ENCODE data around the gene PAGE1. TPM values are rescaled to one million over a fixed set of nuclear protein-coding genes. Genes with fewer than 3 reads are reported as not detected.
"Not testable (repeated sequence)": the region's sequence is repeated elsewhere in the genome, so short reads cannot be mapped to it uniquely, and the experiment has no call there.

PAGE1 gene
- total RNA-seq, 2 donors from 2014 or later, result 8.9 TPM; not detected in 1

DNA sequence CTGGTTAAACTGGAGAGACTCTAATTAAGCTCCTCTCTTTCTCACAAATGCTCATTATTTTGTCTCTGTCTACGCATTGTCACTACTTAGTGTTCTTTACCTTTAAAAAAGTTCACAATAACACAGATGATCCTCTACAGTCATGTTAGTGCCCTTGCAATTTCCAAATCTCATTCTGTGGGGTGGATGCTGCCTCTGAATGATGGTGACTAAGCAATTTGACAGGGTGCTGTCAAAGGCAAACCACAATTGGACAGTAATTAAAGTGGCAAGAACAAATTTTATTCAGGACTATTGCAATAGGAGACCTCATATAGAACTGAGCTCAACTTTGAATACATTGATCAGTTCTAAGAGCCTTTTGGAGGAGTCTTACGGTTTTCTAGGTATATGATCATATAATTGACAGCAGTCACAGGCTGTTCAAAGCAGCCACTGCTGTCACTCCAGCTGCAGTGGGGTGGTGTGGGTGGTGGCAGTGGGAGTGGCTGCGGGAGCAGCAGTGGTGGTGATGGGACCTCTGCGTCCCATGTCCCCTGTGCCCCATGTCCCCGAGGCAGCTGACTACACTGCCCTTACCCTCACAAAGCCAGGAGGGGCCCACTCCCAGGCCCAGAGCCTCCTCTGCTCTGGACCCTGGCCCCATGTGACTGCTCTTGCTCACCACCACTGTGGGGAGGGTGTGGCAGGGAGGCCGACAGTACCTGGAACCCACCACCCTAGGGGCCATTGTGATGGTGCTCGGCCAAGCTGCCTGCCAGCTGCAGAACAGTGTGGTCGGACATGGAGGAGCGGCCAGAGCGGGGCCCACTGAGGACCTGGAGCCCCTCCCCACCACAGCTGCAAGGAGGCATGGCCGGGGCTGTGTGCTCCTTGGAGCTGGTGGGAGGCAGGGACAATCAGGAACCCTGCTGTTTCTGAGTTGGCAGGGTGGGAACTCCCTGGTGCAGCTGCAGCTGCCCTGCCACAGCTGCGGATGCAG is 30.4 kb upstream of the PAGE1 start:
- Histone ChIP-seq H3K27me3 (replicated peaks; ENCODE audit: insufficient read depth) (no peaks in the 10 kb centered on the region), H3K36me3 (no peaks in the 10 kb centered on the region), H3K27ac (no peak overlapping the region), H3K4me3 (no peak overlapping the region), H3K4me1 (replicated peaks) (no peaks in the 10 kb centered on the region), H3K9me3 (no peaks in the 10 kb centered on the region)
- TF ChIP-seq POLR2A (IDR thresholded peaks at IDR 0.05) (no peak), CTCF (IDR thresholded peaks at IDR 0.05) (no peak), POLR2AphosphoS5 (IDR thresholded peaks at IDR 0.05) (no peak)
- intact Hi-C loops (cut with DNase I), result no loop called here
- no peak for DNase-seq (ENCODE audit: low spot score)
- WGBS, result 76% methylated on average over 5 of the region's 12 CpGs

DNA sequence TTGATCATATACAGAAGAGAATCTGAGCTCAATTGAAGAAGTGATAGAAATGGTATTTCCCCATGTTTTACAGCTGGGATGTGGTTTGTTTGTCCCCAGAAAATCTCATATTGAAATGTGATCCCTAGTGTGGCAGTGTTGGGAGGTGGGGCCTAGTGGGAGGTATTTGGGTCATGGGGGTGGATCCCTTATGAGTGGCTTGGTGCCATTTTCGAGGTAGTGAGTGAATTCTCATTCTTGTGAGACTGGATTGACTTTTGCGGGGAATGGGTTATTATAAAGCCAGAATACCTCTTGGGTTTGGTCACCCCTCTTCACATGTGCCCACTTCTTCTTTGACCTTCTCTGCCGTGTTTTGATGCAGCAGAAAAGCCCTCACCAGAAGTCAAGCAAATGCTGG is 29.6 kb upstream of the PAGE1 start:
- no peak overlapping the region for H3K27ac ChIP-seq
- intact Hi-C loops (cut with DNase I), result no loop called here
- no peaks in the 10 kb centered on the region for H3K9me3 ChIP-seq
- no peak for DNase-seq (ENCODE audit: low spot score)
- H3K4me3 ChIP-seq, result no peak overlapping the region
- no peak for TF ChIP-seq CTCF (IDR thresholded peaks at IDR 0.05)
- no peak for TF ChIP-seq POLR2A (IDR thresholded peaks at IDR 0.05)
- TF ChIP-seq POLR2AphosphoS5 (IDR thresholded peaks at IDR 0.05), result no peak
- WGBS, result 74% methylated on average over 3 of the region's 3 CpGs
- H3K27me3 ChIP-seq (replicated peaks; ENCODE audit: insufficient read depth), result no peaks in the 10 kb centered on the region
- H3K4me1 ChIP-seq (replicated peaks), result no peaks in the 10 kb centered on the region
- H3K36me3 ChIP-seq, result no peaks in the 10 kb centered on the region

GRCh38 chrX:49720106-49720505 is 24.3 kb upstream of the PAGE1 start:
- DNase-seq (ENCODE audit: low spot score); intact Hi-C loops (cut with DNase I); H3K9me3 ChIP-seq; H3K4me1 ChIP-seq (replicated peaks); H3K27me3 ChIP-seq (replicated peaks; ENCODE audit: insufficient read depth); H3K27ac ChIP-seq; H3K36me3 ChIP-seq; H3K4me3 ChIP-seq: not testable (repeated sequence)
- 67% methylated on average over 2 of the region's 2 CpGs for WGBS

- intact Hi-C loops (cut with DNase I), result no loop called here
- Histone ChIP-seq H3K27me3 (replicated peaks; ENCODE audit: insufficient read depth) (no peaks in the 10 kb centered on the region), H3K4me1 (replicated peaks) (no peaks in the 10 kb centered on the region), H3K4me3 (no peak overlapping the region), H3K27ac (no peak overlapping the region), H3K9me3 (no peaks in the 10 kb centered on the region), H3K36me3 (no peaks in the 10 kb centered on the region)
- WGBS, result 92% methylated on average over 3 of the region's 3 CpGs
- TF ChIP-seq POLR2A (IDR thresholded peaks at IDR 0.05) (no peak), POLR2AphosphoS5 (IDR thresholded peaks at IDR 0.05) (no peak), CTCF (IDR thresholded peaks at IDR 0.05) (no peak)
- DNase-seq (ENCODE audit: low spot score), result no peak
Measured at GRCh38 chrX:49712577-49712976, 16.8 kb upstream of the PAGE1 start.

DNA sequence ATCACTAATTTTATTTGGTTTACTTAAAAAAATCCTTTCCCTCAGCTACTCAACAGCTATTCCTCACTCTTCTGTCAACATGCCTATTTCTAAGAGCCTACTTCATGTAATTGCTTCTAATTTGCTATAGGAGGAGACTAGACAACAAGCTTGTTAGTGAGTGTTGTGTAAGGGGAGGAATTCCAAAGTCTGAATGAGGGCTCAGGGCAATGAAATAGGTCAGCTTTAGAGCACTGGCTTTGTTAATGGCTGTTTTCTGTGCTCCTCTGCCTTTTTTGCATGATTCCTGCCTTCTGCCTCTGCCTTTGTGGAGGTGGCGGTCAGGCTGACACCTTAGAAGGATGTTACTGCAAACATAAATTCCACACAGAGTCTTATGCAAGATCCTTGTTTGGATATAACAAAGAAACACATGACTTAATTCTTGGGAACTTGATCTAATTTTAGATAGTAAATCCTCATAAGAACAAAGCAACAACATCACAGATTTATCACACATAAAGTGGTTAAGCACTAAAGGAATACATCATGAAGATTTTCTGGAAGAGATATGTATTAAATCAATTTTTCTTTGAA is 15.0 kb upstream of the PAGE1 start:
- Histone ChIP-seq H3K27ac (no peak overlapping the region), H3K27me3 (replicated peaks; ENCODE audit: insufficient read depth) (no peaks in the 10 kb centered on the region), H3K4me3 (no peak overlapping the region), H3K36me3 (no peaks in the 10 kb centered on the region), H3K4me1 (replicated peaks) (no peaks in the 10 kb centered on the region), H3K9me3 (no peaks in the 10 kb centered on the region)
- TF ChIP-seq POLR2AphosphoS5 (IDR thresholded peaks at IDR 0.05) (no peak), POLR2A (IDR thresholded peaks at IDR 0.05) (no peak), CTCF (IDR thresholded peaks at IDR 0.05) (no peak)
- 55% methylated on average over 1 of the region's 1 CpG for WGBS
- no peak for DNase-seq (ENCODE audit: low spot score)
- intact Hi-C loops (cut with DNase I), result no loop called here
